ENCODE data around the gene PDE7B. TPM values are rescaled to one million over a fixed set of nuclear protein-coding genes. Genes with fewer than 3 reads are reported as not detected.
A peak's percentile ranks its signal among the peaks of the same experiment; 100 is the strongest.

Gene PDE7B
- total and polyA plus RNA-seq, 8 donors: 0.29 to 73.2 (median 5.0) TPM

- H3K27me3 ChIP-seq: no peaks in the 10 kb centered on the region
- H3K4me3 ChIP-seq: no peak overlapping the region
- no peak overlapping the region for H3K27ac ChIP-seq
- WGBS, 5 donors: 63 to 90% (median 74%) methylated on average over 1 of the region's 1 CpG
- TF ChIP-seq POLR2A (IDR thresholded peaks at IDR 0.05): no peak
- TF ChIP-seq CTCF (IDR thresholded peaks at IDR 0.05): no peak
- no peak for TF ChIP-seq POLR2AphosphoS5 (IDR thresholded peaks at IDR 0.05)
- no peak for TF ChIP-seq EP300 (IDR thresholded peaks at IDR 0.05)
- DNase-seq: no peak
- H3K9me3 ChIP-seq: no peaks in the 10 kb centered on the region
- H3K36me3 ChIP-seq: no peaks in the 10 kb centered on the region
- intact Hi-C loops (cut with DNase I; ENCODE audit: low total_unique reads): no loop called here
- peaks cover 0 to 18% (median 4%) of the 10 kb centered on the region in 4 donors for H3K4me1 ChIP-seq
These were observed 232.9 kb downstream of the PDE7B start for GRCh38 chr6:136084403-136084802.

GRCh38 chr6:136085370-136086115 lies 234.0 kb downstream of the PDE7B start:
- DNase-seq: no peak
- Histone ChIP-seq H3K9me3 (no peaks in the 10 kb centered on the region), H3K4me3 (no peak overlapping the region), H3K27ac (peak overlapping the region in 3 of 5 donors; percentile 20 to 52 (median 25)), H3K4me1 (peaks cover 0 to 18% (median 4%) of the 10 kb centered on the region in 4 donors), H3K36me3 (no peaks in the 10 kb centered on the region), H3K27me3 (no peaks in the 10 kb centered on the region)
- intact Hi-C loops (cut with DNase I; ENCODE audit: low total_unique reads): no loop called here
- 68 to 87% (median 84%) methylated on average over 6 of the region's 6 CpGs for WGBS, 5 donors
- no peak for TF ChIP-seq EP300 (IDR thresholded peaks at IDR 0.05)
- TF ChIP-seq POLR2A (IDR thresholded peaks at IDR 0.05): no peak
- no peak for TF ChIP-seq POLR2AphosphoS5 (IDR thresholded peaks at IDR 0.05)
- TF ChIP-seq CTCF (IDR thresholded peaks at IDR 0.05): no peak

GRCh38 chr6:136086686-136087085 lies 235.2 kb downstream of the PDE7B start:
- intact Hi-C loops (cut with DNase I; ENCODE audit: low total_unique reads): no loop called here
- 70 to 86% (median 80%) methylated on average over 8 of the region's 8 CpGs for WGBS, 5 donors
- peak overlapping the region in 2 of 5 donors; percentile 20 to 52 for H3K27ac ChIP-seq
- peaks cover 0 to 18% (median 4%) of the 10 kb centered on the region in 4 donors for H3K4me1 ChIP-seq
- TF ChIP-seq CTCF (IDR thresholded peaks at IDR 0.05) (no peak), EP300 (IDR thresholded peaks at IDR 0.05) (no peak), POLR2AphosphoS5 (IDR thresholded peaks at IDR 0.05) (no peak), POLR2A (IDR thresholded peaks at IDR 0.05) (no peak)
- H3K4me3 ChIP-seq: no peak overlapping the region
- DNase-seq: peak in 1 of 2 donors; percentile 46
- H3K36me3 ChIP-seq: no peaks in the 10 kb centered on the region
- no peaks in the 10 kb centered on the region for H3K27me3 ChIP-seq
- H3K9me3 ChIP-seq: no peaks in the 10 kb centered on the region

- Histone ChIP-seq H3K4me1 (peaks cover 0 to 18% (median 3%) of the 10 kb centered on the region in 4 donors), H3K36me3 (no peaks in the 10 kb centered on the region), H3K4me3 (no peak overlapping the region), H3K9me3 (no peaks in the 10 kb centered on the region), H3K27ac (no peak overlapping the region), H3K27me3 (no peaks in the 10 kb centered on the region)
- WGBS, 5 donors: 88 to 95% (median 91%) methylated on average over 6 of the region's 6 CpGs
- DNase-seq: no peak
- TF ChIP-seq POLR2A (IDR thresholded peaks at IDR 0.05): no peak
- no peak for TF ChIP-seq POLR2AphosphoS5 (IDR thresholded peaks at IDR 0.05)
- TF ChIP-seq CTCF (IDR thresholded peaks at IDR 0.05): no peak
- no peak for TF ChIP-seq EP300 (IDR thresholded peaks at IDR 0.05)
- intact Hi-C loops (cut with DNase I; ENCODE audit: low total_unique reads): no loop called here
These were observed 236.5 kb downstream of the PDE7B start for GRCh38 chr6:136087986-136088385.
